HG02840 (cell line): ENCODE results near the gene TRAPPC4.

Source experiments
- ATAC-seq: cut with Tn5 transposase; IDR thresholded peaks from one replicate; pipeline ENCODE4 v1.9.1; 2021; ENCODE audit warnings: mild to moderate bottlenecking, moderate library complexity, moderate number of reproducible peaks; ENCODE audit not compliant: unreplicated experiment, low FRiP score

The TRAPPC4 gene

GRCh38 chr11:119061256-119061655 is 42.7 kb downstream of the TRAPPC4 start:
- ATAC-seq, result no peak

GRCh38 chr11:119062779-119063178 is 44.2 kb downstream of the TRAPPC4 start:
- no peak for ATAC-seq

- no peak for ATAC-seq
These were observed 46.8 kb downstream of the TRAPPC4 start for GRCh38 chr11:119065369-119065768.

GRCh38 chr11:119067371-119068222 is 49.0 kb downstream of the TRAPPC4 start, which contains the start of gene VPS11:
TSS of gene VPS11 (plus strand) at chr11:119067818. CDS start at chr11:119067824, 6 bp downstream.
- ATAC-seq, result peak; percentile 86
